ENCODE measurements around the gene ABCG1.

Gene ABCG1

GRCh38 chr21:42317826-42318746, 99.1 kb downstream of the ABCG1 start:
- no peak for TF ChIP-seq CTCF (IDR thresholded peaks at IDR 0.05)
- no peak overlapping the region for H2AFZ ChIP-seq
- H3K9ac ChIP-seq: no peak overlapping the region
- H3K4me2 ChIP-seq (ENCODE audit: low read length): no peak overlapping the region
- no peak overlapping the region for H3K4me3 ChIP-seq (ENCODE audit: low read depth, low read length)
- H3K79me2 ChIP-seq: no peaks in the 10 kb centered on the region
- H3K27ac ChIP-seq: no peak overlapping the region
- no peaks in the 10 kb centered on the region for H3K36me3 ChIP-seq (ENCODE audit: control insufficient read depth, insufficient read depth, low read length)
- no peaks in the 10 kb centered on the region for H3K27me3 ChIP-seq (ENCODE audit: control insufficient read depth, insufficient read depth, low read length)
- H3K4me1 ChIP-seq: no peaks in the 10 kb centered on the region
- H3K9me3 ChIP-seq (ENCODE audit: control insufficient read depth, low read length): no peaks in the 10 kb centered on the region

- Histone ChIP-seq H3K27me3 (ENCODE audit: control insufficient read depth, insufficient read depth, low read length) (no peaks in the 10 kb centered on the region), H3K4me3 (ENCODE audit: low read depth, low read length) (no peak overlapping the region), H3K27ac (no peak overlapping the region), H2AFZ (no peak overlapping the region), H3K9ac (no peak overlapping the region), H3K4me1 (no peaks in the 10 kb centered on the region), H3K36me3 (ENCODE audit: control insufficient read depth, insufficient read depth, low read length) (no peaks in the 10 kb centered on the region), H3K79me2 (no peaks in the 10 kb centered on the region), H3K9me3 (ENCODE audit: control insufficient read depth, low read length) (no peaks in the 10 kb centered on the region), H3K4me2 (ENCODE audit: low read length) (no peak overlapping the region)
- TF ChIP-seq CTCF (IDR thresholded peaks at IDR 0.05): no peak
These were observed 100.4 kb downstream of the ABCG1 start for GRCh38 chr21:42319376-42319775.

- no peak overlapping the region for H3K9ac ChIP-seq
These were observed 101.1 kb downstream of the ABCG1 start for GRCh38 chr21:42319851-42320572.

GRCh38 chr21:42320791-42321190, 101.9 kb downstream of the ABCG1 start:
- Histone ChIP-seq H3K4me1 (no peaks in the 10 kb centered on the region), H3K36me3 (ENCODE audit: control insufficient read depth, insufficient read depth, low read length) (no peaks in the 10 kb centered on the region), H3K9me3 (ENCODE audit: control insufficient read depth, low read length) (no peaks in the 10 kb centered on the region), H2AFZ (no peak overlapping the region), H3K4me2 (ENCODE audit: low read length) (no peak overlapping the region), H3K27ac (no peak overlapping the region), H3K27me3 (ENCODE audit: control insufficient read depth, insufficient read depth, low read length) (no peaks in the 10 kb centered on the region), H3K79me2 (no peaks in the 10 kb centered on the region), H3K9ac (no peak overlapping the region), H3K4me3 (ENCODE audit: low read depth, low read length) (no peak overlapping the region)
- TF ChIP-seq CTCF (IDR thresholded peaks at IDR 0.05): no peak

More at GRCh38 chr21:42319851-42320572, 101.1 kb downstream of the ABCG1 start:
- Histone ChIP-seq H3K79me2 (no peaks in the 10 kb centered on the region), H3K4me3 (ENCODE audit: low read depth, low read length) (no peak overlapping the region), H3K4me1 (no peaks in the 10 kb centered on the region), H3K27ac (no peak overlapping the region), H3K9me3 (ENCODE audit: control insufficient read depth, low read length) (no peaks in the 10 kb centered on the region), H3K27me3 (ENCODE audit: control insufficient read depth, insufficient read depth, low read length) (no peaks in the 10 kb centered on the region), H2AFZ (no peak overlapping the region), H3K4me2 (ENCODE audit: low read length) (no peak overlapping the region), H3K36me3 (ENCODE audit: control insufficient read depth, insufficient read depth, low read length) (no peaks in the 10 kb centered on the region)
- no peak for TF ChIP-seq CTCF (IDR thresholded peaks at IDR 0.05)

Data from parathyroid adenoma (tissue), 2 donors.